Lower leg skin (tissue), 3 donors: Measurements from ENCODE around the gene C13orf46.

Experiments
- POLR2A ChIP-seq, 2 donors: fragments of 450-650 bp; IDR thresholded peaks; one replicate each; pipeline ENCODE4 v1.6.1; 2016 to 2017; ENCODE audit warnings: antibody characterized with exemption in 2 of 2, mild to moderate bottlenecking in 1 of 2, moderate library complexity in 1 of 2
- TF ChIP-seq, protein P1 (sequence below), 3 donors: fragments of 450-650 bp; IDR thresholded peaks; one replicate each; pipeline ENCODE4 v1.5.1; 2016; ENCODE audit warnings: antibody characterized with exemption in 3 of 3, mild to moderate bottlenecking in 3 of 3, moderate library complexity in 2 of 3

- TF ChIP-seq, protein P1, sequence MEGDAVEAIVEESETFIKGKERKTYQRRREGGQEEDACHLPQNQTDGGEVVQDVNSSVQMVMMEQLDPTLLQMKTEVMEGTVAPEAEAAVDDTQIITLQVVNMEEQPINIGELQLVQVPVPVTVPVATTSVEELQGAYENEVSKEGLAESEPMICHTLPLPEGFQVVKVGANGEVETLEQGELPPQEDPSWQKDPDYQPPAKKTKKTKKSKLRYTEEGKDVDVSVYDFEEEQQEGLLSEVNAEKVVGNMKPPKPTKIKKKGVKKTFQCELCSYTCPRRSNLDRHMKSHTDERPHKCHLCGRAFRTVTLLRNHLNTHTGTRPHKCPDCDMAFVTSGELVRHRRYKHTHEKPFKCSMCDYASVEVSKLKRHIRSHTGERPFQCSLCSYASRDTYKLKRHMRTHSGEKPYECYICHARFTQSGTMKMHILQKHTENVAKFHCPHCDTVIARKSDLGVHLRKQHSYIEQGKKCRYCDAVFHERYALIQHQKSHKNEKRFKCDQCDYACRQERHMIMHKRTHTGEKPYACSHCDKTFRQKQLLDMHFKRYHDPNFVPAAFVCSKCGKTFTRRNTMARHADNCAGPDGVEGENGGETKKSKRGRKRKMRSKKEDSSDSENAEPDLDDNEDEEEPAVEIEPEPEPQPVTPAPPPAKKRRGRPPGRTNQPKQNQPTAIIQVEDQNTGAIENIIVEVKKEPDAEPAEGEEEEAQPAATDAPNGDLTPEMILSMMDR (IDR thresholded peaks at IDR 0.05) = no peak
- TF ChIP-seq POLR2A (IDR thresholded peaks at IDR 0.05) = no peak
Measured at GRCh38 chr13:113956571-113956970, 17.3 kb downstream of the C13orf46 start.
